Pancreas (tissue), 10 donors: ENCODE data around the gene POLD3. TPM values are rescaled to one million over a fixed set of nuclear protein-coding genes. Genes with fewer than 3 reads are reported as not detected.

Experiments
- ATAC-seq, 4 donors: fragments of 200-7000 bp; cut with Tn5 transposase; one replicate each; pipeline versions ENCODE4 v1.8.0 to v1.9.1; 2020; ENCODE audit warnings: mild to moderate bottlenecking in 4 of 4, moderate library complexity in 4 of 4
- DNase-seq, 6 donors: peaks; one replicate each; pipeline ENCODE4 v3.0.0-alpha.2; 2020
- FAIRE-seq: peaks from 2 replicates; lab custom pipeline; 2012; peaks lifted over from hg19 to GRCh38; lab: Jason Lieb, UNC
- H3K27ac ChIP-seq, 4 donors: fragments of 200-600 bp; sonication (generic); 1 replicate in 3 of 4; 2 replicates in 1 of 4; pipeline versions ENCODE4 v1.5.0 to v1.8.0; 2020
- H3K27me3 ChIP-seq, 4 donors: fragments of 200-600 bp; one replicate each; pipeline ENCODE4 v1.8.0; 2021
- H3K36me3 ChIP-seq, 3 donors: fragments of 200-600 bp; sonication (generic) in 1 of 3; one replicate each; pipeline versions ENCODE4 v1.5.0 to v1.8.0; 2020 to 2021
- H3K4me1 ChIP-seq, 3 donors: fragments of 200-600 bp; one replicate each; pipeline ENCODE4 v1.8.0; 2021
- H3K4me3 ChIP-seq, 4 donors: fragments of 200-600 bp; sonication (generic) in 2 of 4; one replicate each; pipeline versions ENCODE4 v1.5.0 to v1.8.0; 2020 to 2021
- H3K9me3 ChIP-seq, 4 donors: fragments of 200-600 bp; one replicate each; pipeline ENCODE4 v1.8.0; 2021
- WGBS, 2 donors: extraction: QIAGEN DNeasy Blood & Tissue Kit; methylation state at CpG; one replicate each; pipeline ENCODE4 v1.1.7; 2013; 5-methylcytosine and 5-hydroxymethylcytosine counted together
- intact Hi-C, 3 donors: fragments of 100-400 bp; cut with DNase I; formaldehyde crosslinking; loops; one replicate each; pipeline versions ENCODE4 v1.11.1 to v1.14.2; 2022
- polyA plus RNA-seq, 2 donors: library from polyadenylated mRNA; stranded (reverse); fragments of 200-250 nt; gene quantifications; one replicate each; pipeline ENCODE4 v1.2.3, GENCODE V29; 2013
- total RNA-seq, 6 donors: library from RNA; stranded (reverse); fragmentation: NEBNext Ultra II Directional in 4 of 6; extraction: Animal tissue kit (Norgen Biotek cat#: 25700) in 4 of 6; gene quantifications; one replicate each; pipeline versions ENCODE4 v1.2.1 to v1.2.4, GENCODE V29; 2021 to 2023
- TF ChIP-seq, protein P1 (sequence below), 4 donors: fragments of 200-600 bp; sonication (generic) in 3 of 4; IDR thresholded peaks; one replicate each; pipeline versions ENCODE4 v1.5.0 to v1.8.0; 2021; ENCODE audit warnings: antibody characterized with exemption in 4 of 4
- donor health status: healthy with polysubstance abuse.
- donor health status: DM: no; HTN: no; CAD: no; lungs with moderate emphysema.
- donor health status: DM: no; HTN: no; CAD: no.
- donor health status: control.
- donor health status: control.
- donor health status: Bipolar disorder and iron deficiency.
- donor health status: DM: yes; HTN: yes; CAD: no.
- donor health status: DM: no; HTN: no; CAD: no.
- donor health status: DM: no; HTN: no; CAD: no.
- donor health status: DM: yes; HTN: yes; CAD: no.

Gene POLD3
- total and polyA plus RNA-seq, 8 donors, result 7.2 to 14.0 (median 9.6) TPM

DNA sequence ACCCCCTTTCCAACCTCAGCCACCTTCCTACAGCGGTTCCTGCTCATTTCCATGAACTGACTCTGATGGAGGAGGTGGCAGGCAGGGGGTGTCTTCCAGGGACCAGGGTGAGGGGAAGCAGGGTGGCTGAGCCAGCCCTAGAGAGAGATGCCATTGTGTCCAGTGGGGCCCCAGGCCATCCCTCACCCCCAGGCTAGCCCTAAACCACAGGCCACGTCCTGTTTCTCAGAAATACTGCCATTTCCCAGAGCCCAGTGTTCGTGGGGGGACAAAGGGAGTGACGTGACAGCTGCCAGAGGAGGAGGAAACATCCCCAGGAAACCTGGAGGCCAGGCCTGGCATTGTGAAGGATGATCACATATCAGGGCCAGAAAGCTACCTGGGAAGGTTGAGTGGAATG is 99.4 kb downstream of the POLD3 start:
- intact Hi-C loops, result no loop called here

More for the DNA sequence above, 99.4 kb downstream of the POLD3 start:
- WGBS, 2 donors, result 68 to 83% methylated on average over 4 of the region's 4 CpGs
- H3K9me3 ChIP-seq, result no peaks in the 10 kb centered on the region
- H3K4me1 ChIP-seq, result peaks cover 4 to 9% (median 7%) of the 10 kb centered on the region in 3 donors
- TF ChIP-seq, protein P1, sequence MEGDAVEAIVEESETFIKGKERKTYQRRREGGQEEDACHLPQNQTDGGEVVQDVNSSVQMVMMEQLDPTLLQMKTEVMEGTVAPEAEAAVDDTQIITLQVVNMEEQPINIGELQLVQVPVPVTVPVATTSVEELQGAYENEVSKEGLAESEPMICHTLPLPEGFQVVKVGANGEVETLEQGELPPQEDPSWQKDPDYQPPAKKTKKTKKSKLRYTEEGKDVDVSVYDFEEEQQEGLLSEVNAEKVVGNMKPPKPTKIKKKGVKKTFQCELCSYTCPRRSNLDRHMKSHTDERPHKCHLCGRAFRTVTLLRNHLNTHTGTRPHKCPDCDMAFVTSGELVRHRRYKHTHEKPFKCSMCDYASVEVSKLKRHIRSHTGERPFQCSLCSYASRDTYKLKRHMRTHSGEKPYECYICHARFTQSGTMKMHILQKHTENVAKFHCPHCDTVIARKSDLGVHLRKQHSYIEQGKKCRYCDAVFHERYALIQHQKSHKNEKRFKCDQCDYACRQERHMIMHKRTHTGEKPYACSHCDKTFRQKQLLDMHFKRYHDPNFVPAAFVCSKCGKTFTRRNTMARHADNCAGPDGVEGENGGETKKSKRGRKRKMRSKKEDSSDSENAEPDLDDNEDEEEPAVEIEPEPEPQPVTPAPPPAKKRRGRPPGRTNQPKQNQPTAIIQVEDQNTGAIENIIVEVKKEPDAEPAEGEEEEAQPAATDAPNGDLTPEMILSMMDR (IDR thresholded peaks at IDR 0.05), result no peak
- H3K36me3 ChIP-seq, result no peaks in the 10 kb centered on the region
- H3K27me3 ChIP-seq, result no peaks in the 10 kb centered on the region
- no peak overlapping the region for H3K27ac ChIP-seq
- FAIRE-seq (no peak), ATAC-seq (no peak), DNase-seq (no peak)
- no peak overlapping the region for H3K4me3 ChIP-seq

Other genes with a start within 250 kb of the POLD3 start
- 1 to 10 TPM; 2.2 to 9.5 (median 4.2) TPM for gene PGM2L1, start 194.1 kb upstream of the POLD3 start, total RNA-seq
- gene PGM2L1, start 194.1 kb upstream of the POLD3 start, polyA plus RNA-seq, result 1 to 10 TPM in 1 of 2 donors, under 1 TPM in 1; 0.96 to 1.9 TPM
- 10 to 100 TPM in 1 of 6 donors, 1 to 10 TPM in 5; 4.2 to 10.9 (median 6.1) TPM for gene KCNE3, start 125.0 kb upstream of the POLD3 start, total RNA-seq
- 1 to 10 TPM; 4.1 to 4.4 TPM for gene KCNE3, start 125.0 kb upstream of the POLD3 start, polyA plus RNA-seq
- gene LIPT2, start 98.9 kb upstream of the POLD3 start, total RNA-seq, result 1 to 10 TPM in 5 of 6 donors, under 1 TPM in 1; 0.71 to 4.1 (median 2.2) TPM
- 1 to 10 TPM; 1.3 to 1.6 TPM for gene LIPT2, start 98.9 kb upstream of the POLD3 start, polyA plus RNA-seq
- 1 to 10 TPM in 2 of 6 donors, under 1 TPM in 3, not detected in 1; 0.72 to 6.9 (median 0.82) TPM for gene CHRDL2, start 138.8 kb downstream of the POLD3 start, total RNA-seq
- gene CHRDL2, start 138.8 kb downstream of the POLD3 start, polyA plus RNA-seq, result 1 to 10 TPM; 2.0 to 3.8 TPM
- 10 to 100 TPM in 1 of 6 donors, 1 to 10 TPM in 5; 6.7 to 12.0 (median 7.5) TPM for gene RNF169, start 156.3 kb downstream of the POLD3 start, total RNA-seq
- 1 to 10 TPM; 2.3 to 3.5 TPM for gene RNF169, start 156.3 kb downstream of the POLD3 start, polyA plus RNA-seq